22Rv1 (cell line): ENCODE data around the gene SOX9.

ENCODE experiments used
- CTCF ChIP-seq: fragments of 450-650 bp; IDR thresholded peaks from 2 replicates; pipeline ENCODE4 v1.5.1; 2017; ENCODE audit warnings: mild to moderate bottlenecking
- ZFX ChIP-seq: fragments of 450-650 bp; IDR thresholded peaks from 2 replicates; pipeline ENCODE4 v1.6.1; 2017; ENCODE audit warnings: antibody characterized with exemption, borderline replicate concordance

GRCh38 chr17:72079700-72080099 lies 41.1 kb upstream of the SOX9 start:
- TF ChIP-seq CTCF = no peak
- no peak for TF ChIP-seq ZFX
